HG02840 (cell line): ENCODE data around the gene HAPLN2.

Experiments
- ATAC-seq: cut with Tn5 transposase; IDR thresholded peaks from one replicate; pipeline ENCODE4 v1.9.1; 2021; ENCODE audit warnings: mild to moderate bottlenecking, moderate library complexity, moderate number of reproducible peaks; ENCODE audit not compliant: unreplicated experiment, low FRiP score

The HAPLN2 gene

DNA sequence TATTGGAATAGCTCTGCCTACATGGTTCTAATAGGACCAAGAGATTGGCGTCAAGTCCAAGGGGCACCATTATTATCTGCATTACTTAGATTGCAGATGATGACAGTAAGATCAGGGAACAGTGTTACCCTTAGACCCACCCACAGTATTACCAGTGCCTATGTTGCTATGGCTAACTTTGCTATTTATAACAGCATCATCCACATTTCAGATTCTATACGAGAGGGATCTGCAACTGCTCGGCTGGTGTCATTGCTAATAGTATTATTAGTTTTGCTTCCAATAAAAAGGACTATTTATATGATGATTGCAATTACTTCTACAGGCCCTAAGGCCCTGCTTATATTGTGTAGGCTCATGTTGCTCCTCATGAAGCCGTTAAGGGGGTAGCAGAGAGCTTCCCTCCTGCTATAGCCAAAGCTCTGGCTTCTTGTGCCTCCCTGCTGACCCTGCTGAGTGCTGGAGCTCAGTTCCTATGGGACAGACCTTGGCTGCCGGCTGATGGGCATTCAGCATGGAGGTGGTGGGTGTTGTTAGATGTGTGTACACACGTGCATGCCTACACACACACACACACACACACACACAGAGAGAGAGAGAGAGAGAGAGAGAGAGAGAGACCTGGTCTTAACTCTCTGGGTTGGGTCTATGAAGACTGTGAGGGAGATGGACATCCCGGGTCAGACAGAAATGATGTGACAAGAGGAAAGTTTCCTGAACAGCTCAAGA lies 24.0 kb downstream of the HAPLN2 start:
- no peak for ATAC-seq

DNA sequence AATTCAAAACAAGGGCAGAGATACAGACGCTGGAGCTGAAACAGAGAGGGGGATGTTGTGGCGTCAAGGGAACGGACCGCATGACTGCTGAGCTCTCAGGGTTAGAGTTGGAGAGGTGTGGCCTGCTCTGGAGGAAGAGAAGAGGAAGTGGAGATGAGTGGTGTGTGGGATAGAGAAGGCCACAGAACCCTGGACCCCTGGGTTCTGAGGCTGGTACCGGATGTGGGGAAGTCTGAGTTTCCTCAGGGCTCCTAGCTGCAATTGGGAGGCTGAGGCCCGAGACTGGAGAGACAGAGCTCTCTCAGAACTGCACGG lies 24.5 kb downstream of the HAPLN2 start:
- no peak for ATAC-seq

DNA sequence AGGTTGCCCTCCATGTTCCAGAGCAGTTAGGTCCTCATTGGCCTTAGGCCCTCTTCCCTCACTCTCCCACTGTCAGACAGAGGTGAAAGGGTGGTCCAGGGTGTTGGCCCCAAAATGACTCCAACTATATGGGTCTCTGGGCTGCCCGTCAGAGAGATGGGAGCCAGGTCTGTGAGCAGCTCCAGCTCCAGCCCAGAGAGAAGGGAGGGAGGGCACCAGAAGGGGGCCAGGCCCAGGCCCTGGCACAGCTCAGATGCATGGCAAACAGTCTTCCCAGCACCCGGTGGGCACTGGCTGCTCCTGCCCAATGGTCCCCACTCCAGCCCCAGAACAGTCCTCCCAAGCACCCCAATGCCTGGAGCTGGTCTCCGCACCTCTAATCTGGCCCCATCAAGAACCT lies 24.9 kb downstream of the HAPLN2 start:
- no peak for ATAC-seq

DNA sequence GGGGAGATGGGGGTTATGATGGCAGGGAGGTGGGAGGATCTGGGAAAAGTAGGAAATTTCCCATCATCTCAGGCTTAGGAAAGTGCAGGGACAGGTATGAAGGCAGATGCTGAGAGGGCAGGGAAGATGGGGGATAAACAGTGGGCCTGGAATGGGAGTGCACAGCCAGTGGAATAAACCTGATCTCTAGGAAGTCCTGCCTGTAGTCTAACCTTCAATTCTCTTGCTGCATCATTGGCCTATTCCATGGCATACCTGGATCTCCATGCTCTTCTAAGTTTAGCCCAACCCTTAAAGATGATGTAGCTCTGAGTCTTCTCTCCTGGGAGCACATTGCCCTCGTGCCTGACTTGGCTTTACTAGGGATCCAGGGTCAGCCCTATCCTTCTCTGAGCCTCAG lies 25.4 kb downstream of the HAPLN2 start:
- no peak for ATAC-seq

DNA sequence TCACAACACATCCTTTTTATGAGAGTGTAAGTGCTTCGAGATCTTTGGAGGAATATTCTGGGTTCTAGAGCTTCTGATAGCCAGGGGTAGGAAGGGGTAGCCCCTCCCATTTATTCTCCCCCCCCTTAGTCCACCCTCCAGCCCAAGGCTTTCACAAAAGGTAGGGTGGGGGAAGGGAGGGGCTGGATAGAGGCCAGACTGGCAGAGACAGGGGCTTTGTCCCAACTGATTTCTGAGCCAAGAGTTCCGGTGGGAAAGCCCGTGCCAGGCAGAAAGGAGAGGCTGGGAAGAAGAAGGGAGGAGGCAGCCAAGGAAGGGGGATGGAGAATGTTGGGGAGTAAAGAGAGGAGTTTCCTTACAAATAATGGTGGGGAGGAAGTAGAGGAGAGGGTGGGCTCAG lies 25.8 kb downstream of the HAPLN2 start:
- ATAC-seq: no peak

DNA sequence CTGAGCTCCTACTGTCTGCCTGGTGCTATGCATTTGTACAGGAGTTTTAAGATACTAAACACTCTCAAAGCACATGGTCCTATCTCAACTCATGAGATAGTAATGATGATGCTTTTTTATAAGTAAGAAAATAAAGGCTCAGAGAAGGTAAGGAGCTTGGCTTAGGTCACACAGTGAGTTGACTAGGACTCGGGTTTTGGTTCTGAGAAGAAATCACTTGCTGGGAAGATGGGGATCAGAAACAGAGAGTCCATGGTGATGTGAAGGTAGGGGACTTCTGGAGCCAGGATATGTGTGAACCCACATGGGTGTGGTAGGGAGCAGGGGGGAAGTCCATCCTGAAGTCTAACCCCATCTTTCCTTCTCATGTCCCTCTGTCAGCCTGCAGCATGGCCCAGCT lies 26.5 kb downstream of the HAPLN2 start:
- no peak for ATAC-seq

DNA sequence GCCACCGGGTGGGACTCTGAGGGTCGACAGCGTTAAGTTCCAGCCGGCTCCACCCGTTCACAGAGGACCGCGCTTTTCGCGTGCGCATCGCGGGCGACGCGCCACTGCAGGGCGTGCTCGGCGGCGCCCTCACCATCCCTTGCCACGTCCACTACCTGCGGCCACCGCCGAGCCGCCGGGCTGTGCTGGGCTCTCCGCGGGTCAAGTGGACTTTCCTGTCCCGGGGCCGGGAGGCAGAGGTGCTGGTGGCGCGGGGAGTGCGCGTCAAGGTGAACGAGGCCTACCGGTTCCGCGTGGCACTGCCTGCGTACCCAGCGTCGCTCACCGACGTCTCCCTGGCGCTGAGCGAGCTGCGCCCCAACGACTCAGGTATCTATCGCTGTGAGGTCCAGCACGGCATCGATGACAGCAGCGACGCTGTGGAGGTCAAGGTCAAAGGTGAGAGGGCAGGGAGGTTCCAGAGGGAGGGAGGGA lies 27.6 kb downstream of the HAPLN2 start:
- ATAC-seq: no peak

DNA sequence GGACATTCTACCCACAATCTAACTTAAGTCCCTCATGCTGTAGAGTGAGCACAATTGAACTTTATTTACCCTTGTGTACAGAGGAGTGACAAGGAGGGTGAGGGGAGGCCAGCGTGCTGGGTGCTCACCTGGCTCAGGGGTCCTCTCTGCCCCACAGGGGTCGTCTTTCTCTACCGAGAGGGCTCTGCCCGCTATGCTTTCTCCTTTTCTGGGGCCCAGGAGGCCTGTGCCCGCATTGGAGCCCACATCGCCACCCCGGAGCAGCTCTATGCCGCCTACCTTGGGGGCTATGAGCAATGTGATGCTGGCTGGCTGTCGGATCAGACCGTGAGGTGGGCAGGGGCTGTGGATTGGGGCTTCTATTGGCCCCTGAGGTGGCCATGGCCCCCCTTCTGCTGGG lies 28.1 kb downstream of the HAPLN2 start:
- no peak for ATAC-seq

DNA sequence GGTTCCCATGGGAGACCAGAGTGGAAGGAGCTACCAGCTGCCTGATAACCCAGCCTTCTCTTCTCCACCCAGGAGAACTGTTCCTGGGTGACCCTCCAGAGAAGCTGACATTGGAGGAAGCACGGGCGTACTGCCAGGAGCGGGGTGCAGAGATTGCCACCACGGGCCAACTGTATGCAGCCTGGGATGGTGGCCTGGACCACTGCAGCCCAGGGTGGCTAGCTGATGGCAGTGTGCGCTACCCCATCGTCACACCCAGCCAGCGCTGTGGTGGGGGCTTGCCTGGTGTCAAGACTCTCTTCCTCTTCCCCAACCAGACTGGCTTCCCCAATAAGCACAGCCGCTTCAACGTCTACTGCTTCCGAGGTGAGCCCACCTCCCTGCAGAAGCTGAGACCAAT lies 29.3 kb downstream of the HAPLN2 start:
- ATAC-seq: no peak

DNA sequence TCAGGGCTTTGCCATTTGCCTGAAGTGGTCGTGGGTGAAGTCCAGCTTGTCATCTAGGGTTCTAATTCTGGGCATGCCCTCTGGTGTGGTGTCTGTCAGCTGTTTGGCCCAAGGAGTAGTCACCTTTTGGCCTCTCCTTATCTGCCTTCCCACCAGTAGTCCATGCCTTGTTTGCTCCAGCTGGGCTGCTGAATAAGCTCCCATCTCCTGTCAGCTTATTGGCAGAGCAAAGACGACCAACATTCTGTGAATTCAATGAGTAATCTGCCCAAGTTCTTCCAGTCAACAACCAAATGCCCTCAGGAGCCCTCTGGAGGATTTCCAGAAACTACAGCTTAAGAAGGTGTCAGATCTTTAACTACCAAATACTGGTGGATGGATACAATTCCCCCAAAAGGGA lies 29.7 kb downstream of the HAPLN2 start:
- no peak for ATAC-seq

DNA sequence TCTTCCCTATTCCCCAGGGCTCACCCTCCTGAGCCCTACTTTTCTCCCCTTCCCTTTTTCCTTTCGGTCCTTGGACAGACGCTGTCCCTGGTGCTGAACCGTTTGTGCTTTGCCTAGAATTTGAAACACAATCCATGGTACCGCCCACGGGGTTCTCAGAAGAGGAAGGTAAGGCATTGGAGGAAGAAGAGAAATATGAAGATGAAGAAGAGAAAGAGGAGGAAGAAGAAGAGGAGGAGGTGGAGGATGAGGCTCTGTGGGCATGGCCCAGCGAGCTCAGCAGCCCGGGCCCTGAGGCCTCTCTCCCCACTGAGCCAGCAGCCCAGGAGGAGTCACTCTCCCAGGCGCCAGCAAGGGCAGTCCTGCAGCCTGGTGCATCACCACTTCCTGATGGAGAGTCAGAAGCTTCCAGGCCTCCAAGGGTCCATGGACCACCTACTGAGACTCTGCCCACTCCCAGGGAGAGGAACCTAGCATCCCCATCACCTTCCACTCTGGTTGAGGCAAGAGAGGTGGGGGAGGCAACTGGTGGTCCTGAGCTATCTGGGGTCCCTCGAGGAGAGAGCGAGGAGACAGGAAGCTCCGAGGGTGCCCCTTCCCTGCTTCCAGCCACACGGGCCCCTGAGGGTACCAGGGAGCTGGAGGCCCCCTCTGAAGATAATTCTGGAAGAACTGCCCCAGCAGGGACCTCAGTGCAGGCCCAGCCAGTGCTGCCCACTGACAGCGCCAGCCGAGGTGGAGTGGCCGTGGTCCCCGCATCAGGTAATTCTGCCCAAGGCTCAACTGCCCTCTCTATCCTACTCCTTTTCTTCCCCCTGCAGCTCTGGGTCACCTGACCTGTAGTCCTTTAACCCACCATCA lies 33.1 kb downstream of the HAPLN2 start:
- ATAC-seq: no peak

DNA sequence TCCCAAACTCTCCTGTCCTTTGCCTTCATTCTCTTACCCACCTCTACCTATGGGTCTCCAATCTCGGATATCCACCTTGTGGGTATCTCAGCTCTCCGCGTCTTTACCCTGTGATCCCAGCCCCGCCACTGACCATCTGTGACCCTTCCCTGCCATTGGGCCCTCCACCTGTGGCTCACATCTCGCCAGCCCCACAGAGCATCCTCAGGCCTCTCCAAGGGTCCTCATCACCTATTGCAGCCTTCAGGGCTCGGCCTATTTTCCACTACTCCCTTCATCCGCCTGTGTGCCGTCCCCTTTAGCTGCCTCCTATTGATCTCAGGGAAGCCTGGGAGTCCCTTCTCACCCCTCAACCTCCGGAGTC lies 33.8 kb downstream of the HAPLN2 start:
- no peak for ATAC-seq

DNA sequence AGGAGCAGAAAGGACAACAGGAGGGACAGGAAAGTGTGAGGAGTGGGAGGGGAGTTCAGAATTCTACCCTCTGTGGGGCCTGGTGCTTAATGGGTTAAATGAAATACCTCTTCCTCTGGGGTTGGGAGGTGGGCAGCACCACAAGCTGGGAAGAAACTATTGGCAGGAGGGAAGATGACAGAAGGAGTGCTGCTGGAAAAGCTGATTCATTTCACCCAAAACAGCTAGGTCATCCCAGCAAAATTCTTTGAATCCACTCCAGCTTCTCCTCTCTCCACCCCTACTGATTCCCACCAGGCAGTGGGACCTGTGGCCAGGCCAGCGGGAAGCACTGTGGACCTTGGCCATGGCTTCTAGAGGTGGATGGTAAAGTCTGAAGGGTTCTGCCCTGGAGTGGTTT lies 35.5 kb downstream of the HAPLN2 start:
- no peak for ATAC-seq

DNA sequence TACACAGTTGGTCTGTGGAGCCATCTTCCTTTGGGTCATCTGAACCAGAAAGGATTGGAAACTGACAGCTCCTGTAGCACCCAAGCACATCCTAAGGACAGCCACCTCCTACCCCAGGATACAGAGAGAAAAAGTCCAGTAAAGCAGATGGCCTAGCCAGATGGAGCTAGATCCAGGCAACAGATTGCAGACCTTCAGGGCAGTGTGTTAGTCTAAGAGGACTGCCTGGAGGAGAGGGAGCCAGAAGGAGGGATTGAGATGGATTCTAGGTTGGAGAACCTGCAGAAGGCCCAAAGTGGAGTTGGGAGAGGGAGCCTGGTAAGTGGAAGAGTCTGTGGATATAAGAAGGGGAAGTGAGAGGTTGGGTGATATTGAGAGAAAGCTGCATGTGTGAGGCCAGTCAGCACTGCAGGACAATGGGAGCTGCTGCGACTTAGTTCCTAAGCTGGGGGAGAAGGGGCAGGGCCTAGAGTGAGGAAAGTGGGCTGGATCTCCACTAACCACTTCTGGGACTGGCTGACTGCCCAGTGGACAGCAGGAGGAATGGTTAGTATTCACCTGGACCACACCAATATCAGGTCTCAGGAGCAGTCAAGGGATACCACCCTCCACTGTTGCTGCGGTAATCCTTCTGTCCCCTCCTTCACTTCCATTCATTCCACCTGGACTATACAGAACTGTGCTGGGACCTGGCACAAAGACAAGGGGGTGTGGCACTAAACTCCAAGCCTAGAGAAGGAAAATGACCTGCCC lies 36.1 kb downstream of the HAPLN2 start:
- no peak for ATAC-seq

DNA sequence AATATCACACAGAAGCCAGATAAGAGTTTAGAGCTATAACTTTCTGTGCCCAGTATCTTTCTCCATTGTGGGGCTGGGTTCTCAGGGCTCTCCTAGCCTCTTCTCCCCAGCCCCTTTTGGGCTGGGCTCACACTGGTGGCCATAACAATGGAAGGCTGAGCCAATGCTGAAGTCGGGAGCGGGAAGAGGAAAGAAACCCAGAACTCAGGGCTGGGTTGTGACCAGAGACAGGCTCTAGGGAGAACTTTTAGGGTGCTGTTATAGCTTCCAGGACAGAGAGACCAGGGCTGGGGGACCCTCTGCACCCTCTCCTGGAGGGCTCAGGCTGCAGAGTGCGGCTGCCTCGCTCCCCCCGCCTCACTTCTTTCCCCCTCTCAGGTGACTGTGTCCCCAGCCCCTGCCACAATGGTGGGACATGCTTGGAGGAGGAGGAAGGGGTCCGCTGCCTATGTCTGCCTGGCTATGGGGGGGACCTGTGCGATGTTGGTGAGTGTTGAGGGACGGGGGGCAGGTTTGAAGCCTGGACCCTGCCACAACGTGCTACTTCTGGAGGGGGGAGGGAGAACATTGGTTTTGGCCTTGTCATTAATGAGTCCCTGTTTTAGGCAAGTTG lies 36.8 kb downstream of the HAPLN2 start:
- no peak for ATAC-seq

DNA sequence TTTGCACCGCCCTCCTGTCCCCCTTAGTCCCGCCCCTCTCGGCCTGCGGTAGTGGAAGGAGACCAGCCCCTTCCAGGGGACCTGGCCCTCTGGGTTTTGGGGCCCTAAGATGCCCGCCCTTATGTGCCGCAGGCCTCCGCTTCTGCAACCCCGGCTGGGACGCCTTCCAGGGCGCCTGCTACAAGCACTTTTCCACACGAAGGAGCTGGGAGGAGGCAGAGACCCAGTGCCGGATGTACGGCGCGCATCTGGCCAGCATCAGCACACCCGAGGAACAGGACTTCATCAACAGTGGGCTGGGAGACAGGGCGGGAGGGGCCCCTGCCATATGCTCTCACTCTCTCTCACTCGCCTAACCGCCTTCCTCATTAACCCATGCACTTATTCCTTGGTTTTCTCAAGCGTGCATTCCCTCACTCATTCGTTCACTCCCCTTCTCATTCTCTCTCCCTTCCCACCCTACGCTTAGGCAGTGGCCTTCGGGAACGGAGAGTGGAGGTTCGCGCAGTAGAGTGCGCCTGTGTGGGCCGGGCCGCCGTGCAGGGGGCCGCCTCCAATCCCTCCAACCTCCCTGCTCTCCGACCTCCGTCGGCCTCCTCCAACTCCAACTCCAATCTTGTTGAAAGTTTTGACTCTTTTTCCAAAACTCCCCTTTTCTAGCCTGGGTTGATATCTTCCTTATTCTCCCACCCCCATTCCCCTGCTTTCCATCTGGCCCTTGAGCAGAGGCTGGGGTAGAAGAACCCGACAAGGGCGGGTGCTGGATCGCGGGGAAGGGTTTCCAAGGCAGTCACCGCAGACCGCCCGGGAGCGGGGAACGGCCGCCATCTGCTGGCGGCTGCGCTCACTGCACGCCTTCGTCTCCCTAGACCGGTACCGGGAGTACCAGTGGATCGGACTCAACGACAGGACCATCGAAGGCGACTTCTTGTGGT lies 37.9 kb downstream of the HAPLN2 start:
- no peak for ATAC-seq

DNA sequence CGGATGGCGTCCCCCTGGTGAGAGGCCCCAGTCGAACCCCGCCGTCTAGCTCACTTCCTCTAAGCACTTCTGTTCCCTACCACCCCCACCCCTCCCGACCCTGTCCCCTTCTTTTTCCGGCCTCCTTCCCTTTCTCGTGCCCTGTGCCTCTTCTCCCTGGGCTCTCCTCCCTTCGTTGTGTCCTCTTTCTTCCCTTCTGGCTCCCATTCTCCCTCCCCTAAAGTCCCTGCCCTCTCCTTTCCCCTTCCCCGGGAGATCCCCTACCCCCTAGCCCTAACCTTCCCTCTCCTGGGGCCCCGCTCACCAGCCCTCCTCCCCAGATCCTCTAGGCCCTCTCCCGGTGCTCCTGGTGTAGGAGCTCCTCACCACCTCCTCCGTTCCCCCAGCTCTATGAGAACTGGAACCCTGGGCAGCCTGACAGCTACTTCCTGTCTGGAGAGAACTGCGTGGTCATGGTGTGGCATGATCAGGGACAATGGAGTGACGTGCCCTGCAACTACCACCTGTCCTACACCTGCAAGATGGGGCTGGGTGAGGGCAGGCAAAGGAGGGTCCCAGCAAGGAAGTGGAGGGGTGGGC lies 38.6 kb downstream of the HAPLN2 start:
- ATAC-seq: no peak

DNA sequence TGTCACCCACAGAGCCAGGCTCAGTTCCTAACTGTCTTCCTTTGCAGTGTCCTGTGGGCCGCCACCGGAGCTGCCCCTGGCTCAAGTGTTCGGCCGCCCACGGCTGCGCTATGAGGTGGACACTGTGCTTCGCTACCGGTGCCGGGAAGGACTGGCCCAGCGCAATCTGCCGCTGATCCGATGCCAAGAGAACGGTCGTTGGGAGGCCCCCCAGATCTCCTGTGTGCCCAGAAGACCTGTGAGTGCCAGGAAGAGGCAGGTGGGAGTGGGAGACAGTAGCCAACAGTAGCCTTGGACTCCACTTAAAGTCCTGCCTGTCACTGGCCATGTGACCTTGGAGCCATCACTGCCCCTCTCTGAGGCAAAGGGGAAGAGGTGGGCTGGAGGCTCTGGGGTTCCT lies 39.3 kb downstream of the HAPLN2 start:
- ATAC-seq: no peak

DNA sequence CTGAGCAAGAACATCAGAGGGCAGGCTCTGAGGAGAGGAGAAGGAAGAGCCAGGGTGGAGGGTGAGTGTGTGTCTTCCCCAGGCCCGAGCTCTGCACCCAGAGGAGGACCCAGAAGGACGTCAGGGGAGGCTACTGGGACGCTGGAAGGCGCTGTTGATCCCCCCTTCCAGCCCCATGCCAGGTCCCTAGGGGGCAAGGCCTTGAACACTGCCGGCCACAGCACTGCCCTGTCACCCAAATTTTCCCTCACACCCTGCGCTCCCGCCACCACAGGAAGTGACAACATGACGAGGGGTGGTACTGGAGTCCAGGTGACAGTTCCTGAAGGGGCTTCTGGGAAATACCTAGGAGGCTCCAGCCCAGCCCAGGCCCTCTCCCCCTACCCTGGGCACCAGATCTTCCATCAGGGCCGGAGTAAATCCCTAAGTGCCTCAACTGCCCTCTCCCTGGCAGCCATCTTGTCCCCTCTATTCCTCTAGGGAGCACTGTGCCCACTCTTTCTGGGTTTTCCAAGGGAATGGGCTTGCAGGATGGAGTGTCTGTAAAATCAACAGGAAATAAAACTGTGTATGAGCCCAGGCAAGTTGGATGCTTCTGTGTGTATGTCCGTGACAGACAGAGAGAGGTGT lies 39.8 kb downstream of the HAPLN2 start:
- ATAC-seq: no peak
